ENCODE data around the gene GLI1.

GRCh38 chr12:57460468-57460784 lies 841 bp downstream of the GLI1 start:
- TF ChIP-seq CTCF (conservative IDR thresholded peaks at IDR 0.05 in 1 of 2, IDR thresholded peaks at IDR 0.05 in 1 of 2; ENCODE audit: low read depth in 1 of 2, low read length in 2 of 2) (no peak), EZH2 (IDR thresholded peaks at IDR 0.05; ENCODE audit: low read length, missing control alignments) (no peak)

Data from fibroblast of lung (primary cell).